Measurements from ENCODE around the gene STOML3.

DNA sequence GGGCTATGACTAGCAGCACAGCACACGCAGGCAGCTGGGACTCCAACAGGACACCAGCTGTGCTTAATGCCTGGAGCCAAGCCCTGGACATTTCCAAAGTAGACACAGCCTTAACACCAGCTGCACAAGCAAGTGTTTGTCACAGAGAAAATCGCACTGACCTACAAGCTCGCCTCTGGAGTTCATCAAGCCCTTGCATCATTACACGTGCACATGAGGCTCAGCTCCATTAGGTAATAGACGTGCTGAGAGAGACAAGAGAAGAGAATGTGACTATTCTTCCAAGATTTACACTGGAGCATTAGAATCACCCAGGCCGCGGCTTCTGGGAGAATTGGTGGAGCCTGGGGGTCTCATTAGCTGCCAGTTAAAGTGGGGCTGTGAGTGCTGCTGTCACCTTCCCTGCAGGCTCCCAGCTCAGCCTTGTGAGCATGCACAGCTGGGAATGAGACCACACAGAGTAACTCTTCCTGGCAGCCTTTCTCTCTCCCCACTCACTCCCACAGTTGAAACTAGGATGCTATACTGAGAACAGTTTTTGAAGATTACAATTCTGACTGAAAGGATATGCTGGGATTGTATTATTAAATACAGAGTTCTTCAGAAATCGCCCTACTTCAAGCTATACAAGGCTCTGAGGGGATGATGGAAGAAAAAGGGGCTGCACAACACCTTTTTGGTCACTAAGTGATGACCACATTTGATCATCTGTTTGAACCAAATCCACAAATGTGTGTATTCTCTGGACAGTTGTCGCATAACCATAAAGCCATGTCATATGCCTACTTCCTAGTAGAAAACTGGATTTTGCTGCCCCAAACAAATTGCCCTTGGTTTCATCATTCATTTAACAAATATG, 10.5 kb downstream of the STOML3 start:
- TF ChIP-seq, protein P1, sequence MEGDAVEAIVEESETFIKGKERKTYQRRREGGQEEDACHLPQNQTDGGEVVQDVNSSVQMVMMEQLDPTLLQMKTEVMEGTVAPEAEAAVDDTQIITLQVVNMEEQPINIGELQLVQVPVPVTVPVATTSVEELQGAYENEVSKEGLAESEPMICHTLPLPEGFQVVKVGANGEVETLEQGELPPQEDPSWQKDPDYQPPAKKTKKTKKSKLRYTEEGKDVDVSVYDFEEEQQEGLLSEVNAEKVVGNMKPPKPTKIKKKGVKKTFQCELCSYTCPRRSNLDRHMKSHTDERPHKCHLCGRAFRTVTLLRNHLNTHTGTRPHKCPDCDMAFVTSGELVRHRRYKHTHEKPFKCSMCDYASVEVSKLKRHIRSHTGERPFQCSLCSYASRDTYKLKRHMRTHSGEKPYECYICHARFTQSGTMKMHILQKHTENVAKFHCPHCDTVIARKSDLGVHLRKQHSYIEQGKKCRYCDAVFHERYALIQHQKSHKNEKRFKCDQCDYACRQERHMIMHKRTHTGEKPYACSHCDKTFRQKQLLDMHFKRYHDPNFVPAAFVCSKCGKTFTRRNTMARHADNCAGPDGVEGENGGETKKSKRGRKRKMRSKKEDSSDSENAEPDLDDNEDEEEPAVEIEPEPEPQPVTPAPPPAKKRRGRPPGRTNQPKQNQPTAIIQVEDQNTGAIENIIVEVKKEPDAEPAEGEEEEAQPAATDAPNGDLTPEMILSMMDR (IDR thresholded peaks at IDR 0.05), result no peak
- TF ChIP-seq POLR2A (IDR thresholded peaks at IDR 0.05), result no peak
